ENCODE results near the gene ZNF423.

GRCh38 chr16:49578435-49579024 is 277.4 kb downstream of the ZNF423 start:
- TF ChIP-seq CTCF (IDR thresholded peaks at IDR 0.05) (no peak), POLR2A (IDR thresholded peaks at IDR 0.05) (no peak)

All from Peyer's patch (tissue), 4 donors.